ENCODE results near the gene CLTCL1.
"Not testable (repeated sequence)": the region's sequence is repeated elsewhere in the genome, so short reads cannot be mapped to it uniquely, and the experiment has no call there.

The CLTCL1 gene

GRCh38 chr22:19290400-19291217, 910 bp downstream of the CLTCL1 start:
- no peak for DNase-seq

GRCh38 chr22:19289475-19290161, 1.9 kb downstream of the CLTCL1 start:
- DNase-seq, result no peak

- no peak for DNase-seq
Observed at GRCh38 chr22:19287889-19288288, 3.6 kb downstream of the CLTCL1 start.

GRCh38 chr22:19287076-19287707, 4.3 kb downstream of the CLTCL1 start:
- DNase-seq, result peak; percentile 76 to 92

- no peak for DNase-seq
Observed at GRCh38 chr22:19285831-19286230, 5.7 kb downstream of the CLTCL1 start.

GRCh38 chr22:19279143-19279542, 12.4 kb downstream of the CLTCL1 start:
- DNase-seq, result not testable (repeated sequence)

GRCh38 chr22:19277785-19278184, 13.7 kb downstream of the CLTCL1 start:
- DNase-seq, result no peak

- DNase-seq, result no peak
Observed at GRCh38 chr22:19275919-19276600, 15.5 kb downstream of the CLTCL1 start.

- no peak for DNase-seq
Observed at GRCh38 chr22:19275513-19275912, 16.0 kb downstream of the CLTCL1 start.

- no peak for DNase-seq
Observed at GRCh38 chr22:19275104-19275503, 16.4 kb downstream of the CLTCL1 start.

GRCh38 chr22:19271856-19272535, 19.5 kb downstream of the CLTCL1 start:
- DNase-seq, result no peak

GRCh38 chr22:19271273-19271855, 20.2 kb downstream of the CLTCL1 start:
- no peak for DNase-seq

- no peak for DNase-seq
Observed at GRCh38 chr22:19270873-19271272, 20.6 kb downstream of the CLTCL1 start.

- DNase-seq, result no peak
Observed at GRCh38 chr22:19266547-19267086, 24.9 kb downstream of the CLTCL1 start.

- no peak for DNase-seq
Observed at GRCh38 chr22:19265779-19266178, 25.7 kb downstream of the CLTCL1 start.

GRCh38 chr22:19260804-19261203, 30.7 kb downstream of the CLTCL1 start:
- no peak for DNase-seq

- no peak for DNase-seq
Observed at GRCh38 chr22:19260194-19260593, 31.3 kb downstream of the CLTCL1 start.

GRCh38 chr22:19258968-19259288, 32.6 kb downstream of the CLTCL1 start:
- DNase-seq, result not testable (repeated sequence)

- DNase-seq, result no peak
Observed at GRCh38 chr22:19258371-19258770, 33.1 kb downstream of the CLTCL1 start.

- DNase-seq, result not testable (repeated sequence)
Observed at GRCh38 chr22:19256362-19256761, 35.2 kb downstream of the CLTCL1 start.

GRCh38 chr22:19253143-19253542, 38.4 kb downstream of the CLTCL1 start:
- DNase-seq, result no peak

All from NCI-H2081 (cell line).